IMR-90 (cell line): Measurements from ENCODE around the gene TJP3. TPM values are rescaled to one million over a fixed set of nuclear protein-coding genes. Genes with fewer than 3 reads are reported as not detected.

Experiments
- ATAC-seq: fragments of 200-7000 bp; cut with Tn5 transposase; 2 replicates; pipeline ENCODE4 v1.9.1; 2020; ENCODE audit warnings: low read depth, mild to moderate bottlenecking, moderate library complexity
- BruUV-seq: library from RNA; stranded (reverse); fragments of 400-500 nt; replicated peaks from 2 replicates; lab custom pipeline; 2021; lab: Mats Ljungman, UMichigan
- CTCF ChIA-PET: fragments of 300-600 bp; formaldehyde crosslinking; extraction: SDS; loops from one replicate; lab custom pipeline; 2021; ENCODE audit warnings: antibody characterized with exemption; lab: Yijun Ruan, JAX
- POLR2A ChIA-PET: fragments of 300-600 bp; sonication (Branson Sonifier 250); formaldehyde crosslinking; loops from one replicate; lab custom pipeline; 2022; ENCODE audit warnings: antibody characterized with exemption; ENCODE audit not compliant: unreplicated experiment; lab: Charles Lee
- DNase-seq: peaks from one replicate; pipeline ENCODE4 v3.0.0; 2013
- H2AFZ ChIP-seq: replicated peaks from 2 replicates; pipeline ENCODE3; 2013; ENCODE audit warnings: low read length, mild to moderate bottlenecking; ENCODE audit not compliant: poor library complexity
- H2AK5ac ChIP-seq: 2 replicates; pipeline ENCODE4 v1.6.1; 2013; ENCODE audit warnings: low read depth, low read length, inconsistent platforms
- H2AK9ac ChIP-seq: replicated peaks from 2 replicates; pipeline ENCODE3; 2013; ENCODE audit warnings: mild to moderate bottlenecking, low read depth, low read length, moderate library complexity; ENCODE audit not compliant: poor library complexity
- H2BK120ac ChIP-seq: 2 replicates; pipeline ENCODE4 v1.6.1; 2013; ENCODE audit warnings: low read depth, low read length, inconsistent platforms
- H2BK15ac ChIP-seq: 3 replicates; pipeline ENCODE4 v1.6.1; 2013; ENCODE audit warnings: low read depth, low read length, inconsistent platforms
- H2BK20ac ChIP-seq: 2 replicates; pipeline ENCODE4 v1.6.1; 2013; ENCODE audit warnings: low read depth, mild to moderate bottlenecking, inconsistent platforms, low read length, moderate library complexity
- H2BK5ac ChIP-seq: 2 replicates; pipeline ENCODE4 v1.6.1; 2013; ENCODE audit warnings: mild to moderate bottlenecking, low read depth, low read length, inconsistent platforms; ENCODE audit not compliant: poor library complexity, severe bottlenecking
- H3K14ac ChIP-seq: replicated peaks from 2 replicates; pipeline ENCODE4 v1.6.1; 2013; ENCODE audit warnings: low read depth, low read length, inconsistent platforms
- H3K18ac ChIP-seq: 2 replicates; pipeline ENCODE4 v1.6.1; 2013; ENCODE audit warnings: low read depth, low read length, control low read depth
- H3K23ac ChIP-seq: 2 replicates; pipeline ENCODE4 v1.6.1; 2013; ENCODE audit warnings: low read depth, low read length, inconsistent platforms
- H3K27ac ChIP-seq: 2 replicates; pipeline ENCODE4 v1.5.1; 2013; ENCODE audit warnings: mild to moderate bottlenecking, control low read depth, low read length; ENCODE audit not compliant: insufficient read depth
- H3K27me3 ChIP-seq: 2 replicates; pipeline ENCODE4 v1.6.1; 2013; ENCODE audit warnings: low read length; ENCODE audit not compliant: control insufficient read depth, insufficient read depth
- H3K36me3 ChIP-seq: 2 replicates; pipeline ENCODE4 v1.6.1; 2013; ENCODE audit warnings: low read length, mixed read lengths; ENCODE audit not compliant: control insufficient read depth, insufficient read depth
- H3K4ac ChIP-seq: 2 replicates; pipeline ENCODE4 v1.6.1; 2013; ENCODE audit warnings: low read depth, low read length, inconsistent platforms
- H3K4me1 ChIP-seq: 2 replicates; pipeline ENCODE4 v1.6.1; 2013; ENCODE audit warnings: low read length, mixed read lengths; ENCODE audit not compliant: control insufficient read depth, insufficient read depth
- H3K4me2 ChIP-seq: 2 replicates; pipeline ENCODE4 v1.6.1; 2013; ENCODE audit warnings: low read depth, mild to moderate bottlenecking, control low read depth, low read length, moderate library complexity
- H3K4me3 ChIP-seq: 2 replicates; pipeline ENCODE4 v1.5.1; 2013; ENCODE audit warnings: low read depth, mild to moderate bottlenecking, control low read depth, low read length, moderate library complexity; ENCODE audit not compliant: insufficient read depth
- H3K56ac ChIP-seq: 2 replicates; pipeline ENCODE4 v1.6.1; 2013; ENCODE audit warnings: low read length, inconsistent platforms; ENCODE audit not compliant: insufficient read depth; ENCODE audit errors: extremely low read depth
- H3K79me1 ChIP-seq, 2 experiments: 2 replicates each; pipeline ENCODE4 v1.6.1; 2013; ENCODE audit warnings: low read length in 2 of 2, inconsistent platforms in 1 of 2, low read depth in 1 of 2
- H3K9ac ChIP-seq: 2 replicates; pipeline ENCODE4 v1.6.1; 2013; ENCODE audit warnings: low read depth, low read length, control low read depth
- H3K9me1 ChIP-seq: 2 replicates; pipeline ENCODE4 v1.6.1; 2013; ENCODE audit warnings: low read length, inconsistent platforms; ENCODE audit not compliant: insufficient read depth
- H3K9me3 ChIP-seq: 2 replicates; pipeline ENCODE4 v1.6.1; 2013; ENCODE audit warnings: low read length; ENCODE audit not compliant: control insufficient read depth, insufficient read depth
- H4K20me1 ChIP-seq: 2 replicates; pipeline ENCODE4 v1.6.1; 2013; ENCODE audit warnings: low read length, inconsistent platforms; ENCODE audit not compliant: insufficient read depth
- H4K5ac ChIP-seq: 2 replicates; pipeline ENCODE4 v1.6.1; 2013; ENCODE audit warnings: mild to moderate bottlenecking, low read depth, low read length, control low read depth
- H4K8ac ChIP-seq, 2 experiments: 2 replicates each; pipeline ENCODE4 v1.6.1; 2013; ENCODE audit warnings: low read depth in 2 of 2, low read length in 2 of 2, control low read depth in 1 of 2, inconsistent platforms in 1 of 2
- H4K91ac ChIP-seq: 2 replicates; pipeline ENCODE4 v1.6.1; 2013; ENCODE audit warnings: low read depth, low read length, inconsistent platforms; ENCODE audit not compliant: insufficient read depth
- BHLHE40 ChIP-seq: fragments of 150-350 bp; IDR thresholded peaks from 2 replicates; pipeline ENCODE4 v1.6.1; 2016; ENCODE audit warnings: mild to moderate bottlenecking, low read depth, low read length
- CEBPB ChIP-seq: IDR thresholded peaks from 2 replicates; pipeline ENCODE4 v1.6.1; 2012; ENCODE audit warnings: low read depth, low read length, improper control_type of control experiment
- CHD1 ChIP-seq: IDR thresholded peaks from 2 replicates; pipeline ENCODE4 v1.6.1; 2012; ENCODE audit warnings: low read depth, low read length, improper control_type of control experiment
- FOS ChIP-seq: fragments of 150-350 bp; IDR thresholded peaks from 2 replicates; pipeline ENCODE4 v1.6.1; 2016; ENCODE audit warnings: low read depth, low read length
- MAFK ChIP-seq: IDR thresholded peaks from 2 replicates; pipeline ENCODE4 v1.6.1; 2012; ENCODE audit warnings: low read depth, low read length, improper control_type of control experiment
- MAZ ChIP-seq: IDR thresholded peaks from 2 replicates; pipeline ENCODE4 v1.6.1; 2012; ENCODE audit warnings: low read depth, mild to moderate bottlenecking, low read length, improper control_type of control experiment, moderate library complexity, borderline replicate concordance
- MXI1 ChIP-seq: IDR thresholded peaks from 2 replicates; pipeline ENCODE4 v1.6.1; 2012; ENCODE audit warnings: low read depth, mild to moderate bottlenecking, low read length, moderate library complexity, borderline replicate concordance
- POLR2A ChIP-seq: IDR thresholded peaks from 2 replicates; pipeline ENCODE4 v1.6.1; 2012; ENCODE audit warnings: mild to moderate bottlenecking, low read depth, low read length
- RCOR1 ChIP-seq: IDR thresholded peaks from 2 replicates; pipeline ENCODE4 v1.6.1; 2012; ENCODE audit warnings: mild to moderate bottlenecking, low read length, improper control_type of control experiment; ENCODE audit not compliant: insufficient replicate concordance
- SMC3 ChIP-seq: fragments of 150-350 bp; IDR thresholded peaks from 2 replicates; pipeline ENCODE4 v1.6.1; 2016; ENCODE audit warnings: low read depth, mild to moderate bottlenecking, antibody characterized with exemption, low read length, moderate library complexity
- WGBS, 2 experiments: methylation state at CpG; one replicate each; pipeline versions ENCODE4 v1.1.5 to v1.1.7; 2013; ENCODE audit warnings: missing lambda C conversion rate in 2 of 2; ENCODE audit not compliant: insufficient read length in 1 of 2; ENCODE audit errors: extremely low coverage in 2 of 2; 5-methylcytosine and 5-hydroxymethylcytosine counted together
- dilution Hi-C: fragments of 300-500 bp; cut with HindIII; formaldehyde crosslinking; loops from one replicate; pipeline ENCODE4 v1.14.3; 2018; ENCODE audit warnings: low sequenced_read_pairs; ENCODE audit not compliant: unreplicated experiment
- in situ Hi-C: fragments of 300-500 bp; cut with MboI; formaldehyde crosslinking; loops from 3 replicates; pipeline ENCODE4 v1.14.3; 2019; ENCODE audit warnings: low sequenced_read_pairs, inconsistent platforms, mixed read lengths
- intact Hi-C: fragments of 100-400 bp; cut with micrococcal nuclease; formaldehyde crosslinking; loops from 2 replicates; pipeline ENCODE4 v1.10.0; 2022
- polyA plus RNA-seq, 3 experiments: library from polyadenylated mRNA; depleted of rRNA; stranded (reverse); fragments of >200 nt; gene quantifications; 2 replicates each; pipeline ENCODE4 v1.2.3, GENCODE V29; 2012; ENCODE audit warnings: low replicate concordance in 1 of 3
- total RNA-seq: library from RNA; depleted of rRNA; stranded (reverse); fragments of >200 nt; gene quantifications from 2 replicates; pipeline ENCODE4 v1.2.3, GENCODE V29; 2012
- TF ChIP-seq, protein P1 (sequence below): fragments of 150-350 bp; IDR thresholded peaks from 2 replicates; pipeline ENCODE4 v1.6.1; 2017; ENCODE audit warnings: mild to moderate bottlenecking, antibody characterized with exemption, low read length, low read depth
- TF ChIP-seq, protein P2 (sequence below): fragments of 150-350 bp; IDR thresholded peaks from 2 replicates; pipeline ENCODE4 v1.6.1; 2016; ENCODE audit warnings: low read depth, mild to moderate bottlenecking, low read length, moderate library complexity, borderline replicate concordance

The TJP3 gene
- total and polyA plus RNA-seq, 2 of the 4 experiments (the other 2 are of a cell fraction), result not detected

DNA sequence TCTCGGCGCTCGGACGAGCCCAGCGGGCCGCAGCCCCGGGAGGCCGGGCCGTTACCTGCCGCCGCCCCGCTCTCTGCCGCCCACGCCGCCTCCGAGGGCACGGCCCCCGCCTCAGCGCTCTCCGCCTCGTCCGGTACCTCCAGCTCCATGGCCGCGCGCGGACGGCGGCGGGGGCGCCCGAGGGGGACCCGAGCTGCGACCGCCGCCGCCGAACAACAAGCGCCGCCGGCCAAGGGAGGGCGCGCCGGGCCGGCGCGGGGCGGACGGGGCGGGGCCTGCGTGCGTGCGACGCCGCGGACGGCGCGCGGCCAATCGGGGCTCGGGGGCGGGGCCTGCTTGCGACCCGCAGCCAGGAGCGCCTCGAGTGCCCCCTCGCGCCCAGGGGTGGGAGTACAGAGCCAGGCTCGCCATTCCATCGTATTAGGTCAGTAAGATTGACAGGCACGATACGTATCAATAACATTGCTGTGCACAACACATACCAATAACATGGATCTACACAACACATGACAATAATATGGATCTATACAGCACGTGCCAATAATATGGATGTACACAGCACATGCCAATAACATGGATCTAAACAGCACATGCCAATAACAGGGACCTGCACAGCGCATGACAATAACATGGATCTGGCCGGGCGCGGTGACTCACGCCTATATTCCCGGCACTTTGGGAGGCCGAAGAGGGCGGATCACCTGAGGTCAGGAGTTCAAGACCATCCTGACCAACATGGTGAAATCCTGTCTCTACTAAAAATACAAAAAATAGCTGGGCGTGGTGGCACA lies 7.7 kb upstream of the TJP3 start, which contains the start of gene PIP5K1C (continued):
- TF ChIP-seq FOS, result no peak
- TF ChIP-seq SMC3, result peak; percentile 69
- TF ChIP-seq CEBPB, result no peak
- TF ChIP-seq POLR2A, result peak; percentile 39; the same call in 1 of the 2 replicates

DNA sequence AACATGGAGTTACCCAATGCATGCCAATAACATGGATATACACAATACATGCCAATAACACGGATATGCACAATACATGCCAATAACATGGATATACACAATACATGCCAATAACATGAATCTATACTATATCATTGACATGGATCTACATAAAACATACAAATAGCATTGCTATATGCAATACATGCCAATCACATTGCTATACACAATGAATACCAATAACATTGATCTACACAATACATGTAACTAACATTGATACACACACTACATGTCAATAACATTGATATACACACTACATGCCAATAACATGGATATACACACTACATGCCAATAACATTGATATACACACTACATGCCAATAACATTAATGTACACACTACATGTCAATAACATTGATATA lies 7.0 kb upstream of the TJP3 start:
- WGBS, 2 experiments, result no CpG with 5 or more reads among the region's 1 CpG
- dilution Hi-C loops, result no loop called here
- CTCF ChIA-PET, result no interaction called here
- TF ChIP-seq, protein P1, sequence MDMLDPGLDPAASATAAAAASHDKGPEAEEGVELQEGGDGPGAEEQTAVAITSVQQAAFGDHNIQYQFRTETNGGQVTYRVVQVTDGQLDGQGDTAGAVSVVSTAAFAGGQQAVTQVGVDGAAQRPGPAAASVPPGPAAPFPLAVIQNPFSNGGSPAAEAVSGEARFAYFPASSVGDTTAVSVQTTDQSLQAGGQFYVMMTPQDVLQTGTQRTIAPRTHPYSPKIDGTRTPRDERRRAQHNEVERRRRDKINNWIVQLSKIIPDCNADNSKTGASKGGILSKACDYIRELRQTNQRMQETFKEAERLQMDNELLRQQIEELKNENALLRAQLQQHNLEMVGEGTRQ, result no peak
- TF ChIP-seq FOS, result no peak
- TF ChIP-seq MXI1, result no peak
- no peak for TF ChIP-seq MAFK
- TF ChIP-seq, protein P2, sequence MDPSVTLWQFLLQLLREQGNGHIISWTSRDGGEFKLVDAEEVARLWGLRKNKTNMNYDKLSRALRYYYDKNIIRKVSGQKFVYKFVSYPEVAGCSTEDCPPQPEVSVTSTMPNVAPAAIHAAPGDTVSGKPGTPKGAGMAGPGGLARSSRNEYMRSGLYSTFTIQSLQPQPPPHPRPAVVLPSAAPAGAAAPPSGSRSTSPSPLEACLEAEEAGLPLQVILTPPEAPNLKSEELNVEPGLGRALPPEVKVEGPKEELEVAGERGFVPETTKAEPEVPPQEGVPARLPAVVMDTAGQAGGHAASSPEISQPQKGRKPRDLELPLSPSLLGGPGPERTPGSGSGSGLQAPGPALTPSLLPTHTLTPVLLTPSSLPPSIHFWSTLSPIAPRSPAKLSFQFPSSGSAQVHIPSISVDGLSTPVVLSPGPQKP, result no peak
- TF ChIP-seq CHD1, result no peak
- no peak for TF ChIP-seq CEBPB
- TF ChIP-seq MAZ, result no peak
- no peak for TF ChIP-seq BHLHE40
- TF ChIP-seq RCOR1, result no peak

More for the DNA sequence above, 7.0 kb upstream of the TJP3 start:
- intact Hi-C loops (loop anchor here (10.0 kb wide), 1 partner anchor 376 kb away; no protein-coding TSS in a partner anchor), in situ Hi-C loops (loop anchor here (5.0 kb wide), 1 partner anchor 34 kb away; no protein-coding TSS in a partner anchor)
- no peak overlapping the region for H2BK5ac ChIP-seq
- no peak overlapping the region for H2BK20ac ChIP-seq
- H2AK5ac ChIP-seq, result no peak overlapping the region
- BruUV-seq, result no TSS peak
- H2BK15ac ChIP-seq, result no peak overlapping the region
- H4K5ac ChIP-seq, result no peak overlapping the region
- H2AK9ac ChIP-seq, result no peak overlapping the region
- DNase-seq (no peak), ATAC-seq (no peak)
- H3K9me3 ChIP-seq, result no peaks in the 10 kb centered on the region
- H3K18ac ChIP-seq, result no peak overlapping the region
- no peak overlapping the region for H3K23ac ChIP-seq
- H3K4ac ChIP-seq, result no peak overlapping the region
- H3K14ac ChIP-seq, result no peak overlapping the region
- H3K9me1 ChIP-seq, result 0 out of 2 replicates have a peak, but pooled peaks cover 9% of the 10 kb centered on the region
- H3K9ac ChIP-seq, result no peak overlapping the region
- no peaks in the 10 kb centered on the region for H3K36me3 ChIP-seq
- no peak overlapping the region for H3K4me2 ChIP-seq
- H3K79me1 ChIP-seq, result peaks cover 0 to 30% of the 10 kb centered on the region in 2 experiments; a peak in 3 of 4 replicates
- no peak overlapping the region for H3K27ac ChIP-seq
- no peak overlapping the region for H2AFZ ChIP-seq
- POLR2A ChIA-PET, result no interaction called here
- H3K27me3 ChIP-seq, result peaks cover 2% of the 10 kb centered on the region; the same call in 1 of the 2 replicates
- H4K20me1 ChIP-seq, result peaks cover 36% of the 10 kb centered on the region
- no peak overlapping the region for H3K56ac ChIP-seq
- peaks cover 8% of the 10 kb centered on the region; the same call in 1 of the 2 replicates for H3K4me1 ChIP-seq
- H4K8ac ChIP-seq, result no peak overlapping the region
- H3K4me3 ChIP-seq, result no peak overlapping the region
- no peak overlapping the region for H2BK120ac ChIP-seq
- H4K91ac ChIP-seq, result no peak overlapping the region
